ENCODE data around the gene PPP6R3.

The PPP6R3 gene

GRCh38 chr11:68651985-68652682 lies 191.6 kb downstream of the PPP6R3 start:
- no peaks in the 10 kb centered on the region for H3K9me2 ChIP-seq (replicated peaks; ENCODE audit: low read depth, low read length)
- no peak overlapping the region for H2AFZ ChIP-seq (ENCODE audit: low read length)
- H3K79me2 ChIP-seq (ENCODE audit: insufficient read depth, low read length): no peaks in the 10 kb centered on the region
- TF ChIP-seq, protein P1, sequence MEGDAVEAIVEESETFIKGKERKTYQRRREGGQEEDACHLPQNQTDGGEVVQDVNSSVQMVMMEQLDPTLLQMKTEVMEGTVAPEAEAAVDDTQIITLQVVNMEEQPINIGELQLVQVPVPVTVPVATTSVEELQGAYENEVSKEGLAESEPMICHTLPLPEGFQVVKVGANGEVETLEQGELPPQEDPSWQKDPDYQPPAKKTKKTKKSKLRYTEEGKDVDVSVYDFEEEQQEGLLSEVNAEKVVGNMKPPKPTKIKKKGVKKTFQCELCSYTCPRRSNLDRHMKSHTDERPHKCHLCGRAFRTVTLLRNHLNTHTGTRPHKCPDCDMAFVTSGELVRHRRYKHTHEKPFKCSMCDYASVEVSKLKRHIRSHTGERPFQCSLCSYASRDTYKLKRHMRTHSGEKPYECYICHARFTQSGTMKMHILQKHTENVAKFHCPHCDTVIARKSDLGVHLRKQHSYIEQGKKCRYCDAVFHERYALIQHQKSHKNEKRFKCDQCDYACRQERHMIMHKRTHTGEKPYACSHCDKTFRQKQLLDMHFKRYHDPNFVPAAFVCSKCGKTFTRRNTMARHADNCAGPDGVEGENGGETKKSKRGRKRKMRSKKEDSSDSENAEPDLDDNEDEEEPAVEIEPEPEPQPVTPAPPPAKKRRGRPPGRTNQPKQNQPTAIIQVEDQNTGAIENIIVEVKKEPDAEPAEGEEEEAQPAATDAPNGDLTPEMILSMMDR (conservative IDR thresholded peaks at IDR 0.05; ENCODE audit: low read length): no peak
- TF ChIP-seq EZH2phosphoT487 (IDR thresholded peaks at IDR 0.05; ENCODE audit: borderline replicate concordance): no peak
- H3K4me3 ChIP-seq (ENCODE audit: low read length, poor library complexity, severe bottlenecking): no peak overlapping the region
- no peak overlapping the region for H3K9ac ChIP-seq (ENCODE audit: low read depth, low read length, poor library complexity, severe bottlenecking)
- no peaks in the 10 kb centered on the region for H3K36me3 ChIP-seq (ENCODE audit: insufficient read depth, low read length)
- peaks cover 4% of the 10 kb centered on the region; the same call in 1 of the 2 replicates for H3K9me3 ChIP-seq (ENCODE audit: insufficient read depth, low read depth, low read length)
- no peaks in the 10 kb centered on the region for H3F3A ChIP-seq (ENCODE audit: low read depth)
- no peaks in the 10 kb centered on the region for H3K27me3 ChIP-seq (ENCODE audit: insufficient read depth, low read length, poor library complexity, severe bottlenecking)
- H3K4me1 ChIP-seq (ENCODE audit: insufficient read depth, low read length, poor library complexity, severe bottlenecking): no peaks in the 10 kb centered on the region
- no peak overlapping the region for H3K4me2 ChIP-seq (ENCODE audit: low read depth, low read length, poor library complexity, severe bottlenecking)
- no peaks in the 10 kb centered on the region for H4K20me1 ChIP-seq (ENCODE audit: insufficient read depth, low read length, poor library complexity, severe bottlenecking)

- Histone ChIP-seq H3K9me3 (ENCODE audit: insufficient read depth, low read depth, low read length) (peaks cover 2% of the 10 kb centered on the region; the same call in 1 of the 2 replicates), H3K27me3 (ENCODE audit: insufficient read depth, low read length, poor library complexity, severe bottlenecking) (no peaks in the 10 kb centered on the region), H3K4me2 (ENCODE audit: low read depth, low read length, poor library complexity, severe bottlenecking) (no peak overlapping the region), H3K4me1 (ENCODE audit: insufficient read depth, low read length, poor library complexity, severe bottlenecking) (no peaks in the 10 kb centered on the region), H3K36me3 (ENCODE audit: insufficient read depth, low read length) (no peaks in the 10 kb centered on the region), H3K9me2 (replicated peaks; ENCODE audit: low read depth, low read length) (no peaks in the 10 kb centered on the region), H3K4me3 (ENCODE audit: low read length, poor library complexity, severe bottlenecking) (no peak overlapping the region), H3K79me2 (ENCODE audit: insufficient read depth, low read length) (no peaks in the 10 kb centered on the region), H3F3A (ENCODE audit: low read depth) (no peaks in the 10 kb centered on the region), H2AFZ (ENCODE audit: low read length) (no peak overlapping the region), H4K20me1 (ENCODE audit: insufficient read depth, low read length, poor library complexity, severe bottlenecking) (no peaks in the 10 kb centered on the region), H3K9ac (ENCODE audit: low read depth, low read length, poor library complexity, severe bottlenecking) (no peak overlapping the region)
- no peak for TF ChIP-seq EZH2phosphoT487 (IDR thresholded peaks at IDR 0.05; ENCODE audit: borderline replicate concordance)
- TF ChIP-seq, protein P1 (conservative IDR thresholded peaks at IDR 0.05; ENCODE audit: low read length): no peak
Observed at GRCh38 chr11:68652683-68653156, 192.2 kb downstream of the PPP6R3 start.

DNA sequence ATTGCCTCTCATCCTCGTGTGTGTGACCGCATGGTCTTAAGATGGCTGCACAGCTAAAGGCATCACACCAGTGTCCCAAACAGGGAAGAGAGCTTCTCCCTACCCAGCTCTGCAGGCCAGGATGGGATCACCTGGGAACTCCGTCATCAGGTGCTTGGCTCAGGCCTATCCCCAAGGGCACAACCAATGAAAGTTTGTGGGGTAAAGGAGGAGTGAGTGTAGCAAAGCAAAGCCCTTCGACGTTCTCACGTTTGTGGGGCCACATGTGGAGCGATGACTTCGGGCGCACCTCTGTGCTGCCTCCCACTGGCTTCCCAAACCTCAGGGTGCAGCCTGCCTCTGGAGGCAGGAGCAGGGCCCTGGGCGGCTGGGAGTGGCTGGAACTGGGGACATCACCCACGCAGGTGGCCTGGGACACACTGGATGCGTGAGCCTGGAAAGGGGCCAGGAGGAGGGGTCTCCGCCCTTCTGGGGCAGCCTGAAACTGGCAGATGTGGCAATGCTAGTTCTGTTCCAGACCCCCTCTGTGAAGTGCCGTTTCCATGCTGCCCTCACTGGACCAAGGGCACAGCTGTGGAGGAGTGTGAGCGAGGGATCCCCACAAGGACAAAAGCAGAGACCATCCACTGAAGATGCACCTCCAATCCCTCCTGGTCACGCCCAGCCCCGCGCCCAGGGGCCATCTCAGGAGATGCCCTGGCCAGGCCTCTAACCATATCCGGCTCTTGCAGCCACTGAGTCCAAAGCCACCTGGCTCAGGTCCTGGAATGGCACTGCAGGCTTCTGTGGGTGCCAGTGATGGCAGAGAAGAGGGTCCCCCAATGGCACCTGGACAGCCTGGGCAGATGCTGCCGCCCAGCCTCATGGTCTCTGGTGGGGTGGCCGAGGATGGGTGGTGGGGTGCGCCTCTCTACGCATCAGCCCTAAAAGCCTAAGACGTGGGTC lies 193.2 kb downstream of the PPP6R3 start:
- Histone ChIP-seq H3K4me3 (ENCODE audit: low read length, poor library complexity, severe bottlenecking) (no peak overlapping the region), H3K4me2 (ENCODE audit: low read depth, low read length, poor library complexity, severe bottlenecking) (no peak overlapping the region), H3K36me3 (ENCODE audit: insufficient read depth, low read length) (no peaks in the 10 kb centered on the region), H4K20me1 (ENCODE audit: insufficient read depth, low read length, poor library complexity, severe bottlenecking) (no peaks in the 10 kb centered on the region), H3K4me1 (ENCODE audit: insufficient read depth, low read length, poor library complexity, severe bottlenecking) (no peaks in the 10 kb centered on the region), H2AFZ (ENCODE audit: low read length) (no peak overlapping the region), H3K27me3 (ENCODE audit: insufficient read depth, low read length, poor library complexity, severe bottlenecking) (no peaks in the 10 kb centered on the region), H3K9ac (ENCODE audit: low read depth, low read length, poor library complexity, severe bottlenecking) (no peak overlapping the region), H3K9me2 (replicated peaks; ENCODE audit: low read depth, low read length) (no peaks in the 10 kb centered on the region), H3F3A (ENCODE audit: low read depth) (no peaks in the 10 kb centered on the region), H3K79me2 (ENCODE audit: insufficient read depth, low read length) (no peaks in the 10 kb centered on the region), H3K9me3 (ENCODE audit: insufficient read depth, low read depth, low read length) (peaks cover 2% of the 10 kb centered on the region; the same call in 1 of the 2 replicates)
- no peak for TF ChIP-seq EZH2phosphoT487 (IDR thresholded peaks at IDR 0.05; ENCODE audit: borderline replicate concordance)
- TF ChIP-seq, protein P1 (conservative IDR thresholded peaks at IDR 0.05; ENCODE audit: low read length): no peak

Measured in Loucy (cell line).